Measurements from ENCODE around the gene PLXDC2. TPM values are rescaled to one million over a fixed set of nuclear protein-coding genes. Genes with fewer than 3 reads are reported as not detected.

PLXDC2 gene
- total and polyA plus RNA-seq, 2 donors from 2014 or later = 11.9 to 42.1 TPM

DNA sequence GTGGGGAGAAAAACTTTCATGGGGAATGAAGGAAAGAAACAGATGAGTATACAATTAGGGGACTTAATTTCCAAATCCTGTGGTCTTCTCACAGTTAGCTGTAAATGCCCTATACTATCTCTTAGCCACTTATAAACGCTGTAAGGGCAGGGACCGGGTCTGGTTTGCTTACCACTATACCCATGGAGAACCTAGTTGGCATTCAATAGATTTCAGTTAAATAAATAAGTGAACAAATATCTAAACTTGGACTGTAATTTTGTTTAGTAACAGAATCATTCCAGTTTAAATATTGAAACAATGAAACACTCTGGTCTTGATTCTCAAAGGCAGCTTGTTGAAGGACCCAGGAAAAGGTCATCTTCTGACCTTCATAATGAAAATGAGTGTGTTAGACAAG, 158.3 kb downstream of the PLXDC2 start:
- no peaks in the 10 kb centered on the region for H3K27me3 ChIP-seq (ENCODE audit: control insufficient read depth, insufficient read depth, low read length)
- H3K4me3 ChIP-seq (ENCODE audit: low read length in 3 of 3) = no peak overlapping the region
- no peak overlapping the region for H3K27ac ChIP-seq (ENCODE audit: low read depth in 2 of 2, low read length in 2 of 2)
- H3K9me3 ChIP-seq (ENCODE audit: control insufficient read depth in 2 of 3, insufficient read depth in 1 of 3, low read length in 3 of 3) = peaks cover 0 to 9% (median 0%) of the 10 kb centered on the region in 3 donors
- TF ChIP-seq, protein P1, sequence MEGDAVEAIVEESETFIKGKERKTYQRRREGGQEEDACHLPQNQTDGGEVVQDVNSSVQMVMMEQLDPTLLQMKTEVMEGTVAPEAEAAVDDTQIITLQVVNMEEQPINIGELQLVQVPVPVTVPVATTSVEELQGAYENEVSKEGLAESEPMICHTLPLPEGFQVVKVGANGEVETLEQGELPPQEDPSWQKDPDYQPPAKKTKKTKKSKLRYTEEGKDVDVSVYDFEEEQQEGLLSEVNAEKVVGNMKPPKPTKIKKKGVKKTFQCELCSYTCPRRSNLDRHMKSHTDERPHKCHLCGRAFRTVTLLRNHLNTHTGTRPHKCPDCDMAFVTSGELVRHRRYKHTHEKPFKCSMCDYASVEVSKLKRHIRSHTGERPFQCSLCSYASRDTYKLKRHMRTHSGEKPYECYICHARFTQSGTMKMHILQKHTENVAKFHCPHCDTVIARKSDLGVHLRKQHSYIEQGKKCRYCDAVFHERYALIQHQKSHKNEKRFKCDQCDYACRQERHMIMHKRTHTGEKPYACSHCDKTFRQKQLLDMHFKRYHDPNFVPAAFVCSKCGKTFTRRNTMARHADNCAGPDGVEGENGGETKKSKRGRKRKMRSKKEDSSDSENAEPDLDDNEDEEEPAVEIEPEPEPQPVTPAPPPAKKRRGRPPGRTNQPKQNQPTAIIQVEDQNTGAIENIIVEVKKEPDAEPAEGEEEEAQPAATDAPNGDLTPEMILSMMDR (IDR thresholded peaks at IDR 0.05; ENCODE audit: borderline replicate concordance, extremely low read depth, insufficient read depth) = no peak
- FAIRE-seq = no peak
- no peak overlapping the region for H3K9ac ChIP-seq (ENCODE audit: low read length in 3 of 3)
- no peaks in the 10 kb centered on the region for H3K4me1 ChIP-seq (ENCODE audit: control insufficient read depth in 2 of 3, insufficient read depth in 2 of 3, low read depth in 1 of 3, low read length in 3 of 3)
- intact Hi-C loops (cut with DNase I) = no loop called here
- DNase-seq = no peak
- no peaks in the 10 kb centered on the region for H3K36me3 ChIP-seq (ENCODE audit: control insufficient read depth in 2 of 3, insufficient read depth in 3 of 3, low read length in 3 of 3)

DNA sequence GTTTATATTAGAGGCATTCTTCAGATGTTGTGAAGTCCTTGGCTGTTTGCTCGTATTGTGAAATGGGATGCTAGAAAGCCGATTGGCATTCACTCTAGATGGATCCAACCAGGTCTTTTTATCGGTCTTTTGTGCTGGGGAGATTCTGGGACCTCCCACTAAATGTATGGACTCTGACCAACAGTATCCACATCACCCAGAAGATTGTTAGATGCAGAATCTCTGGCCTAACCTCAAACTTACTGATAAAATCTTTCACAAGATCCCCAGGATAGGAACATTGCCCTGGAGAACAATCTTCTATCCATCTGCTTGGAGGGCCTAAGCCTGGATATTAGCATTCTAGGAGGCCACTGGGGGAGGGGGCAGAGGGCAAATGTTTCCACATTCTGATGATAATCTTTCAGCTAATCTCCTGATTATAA, 160.9 kb downstream of the PLXDC2 start:
- Histone ChIP-seq H3K36me3 (ENCODE audit: control insufficient read depth in 2 of 3, insufficient read depth in 3 of 3, low read length in 3 of 3) (no peaks in the 10 kb centered on the region), H3K9me3 (ENCODE audit: control insufficient read depth in 2 of 3, insufficient read depth in 1 of 3, low read length in 3 of 3) (peaks cover 0 to 9% (median 0%) of the 10 kb centered on the region in 3 donors), H3K27ac (ENCODE audit: low read depth in 2 of 2, low read length in 2 of 2) (no peak overlapping the region), H3K27me3 (ENCODE audit: control insufficient read depth, insufficient read depth, low read length) (no peaks in the 10 kb centered on the region), H3K4me1 (ENCODE audit: control insufficient read depth in 2 of 3, insufficient read depth in 2 of 3, low read depth in 1 of 3, low read length in 3 of 3) (no peaks in the 10 kb centered on the region), H3K4me3 (ENCODE audit: low read length in 3 of 3) (no peak overlapping the region), H3K9ac (ENCODE audit: low read length in 3 of 3) (no peak overlapping the region)
- FAIRE-seq (no peak), DNase-seq (no peak)
- intact Hi-C loops (cut with DNase I) = no loop called here
- TF ChIP-seq, protein P1 (IDR thresholded peaks at IDR 0.05; ENCODE audit: borderline replicate concordance, extremely low read depth, insufficient read depth) = no peak

DNA sequence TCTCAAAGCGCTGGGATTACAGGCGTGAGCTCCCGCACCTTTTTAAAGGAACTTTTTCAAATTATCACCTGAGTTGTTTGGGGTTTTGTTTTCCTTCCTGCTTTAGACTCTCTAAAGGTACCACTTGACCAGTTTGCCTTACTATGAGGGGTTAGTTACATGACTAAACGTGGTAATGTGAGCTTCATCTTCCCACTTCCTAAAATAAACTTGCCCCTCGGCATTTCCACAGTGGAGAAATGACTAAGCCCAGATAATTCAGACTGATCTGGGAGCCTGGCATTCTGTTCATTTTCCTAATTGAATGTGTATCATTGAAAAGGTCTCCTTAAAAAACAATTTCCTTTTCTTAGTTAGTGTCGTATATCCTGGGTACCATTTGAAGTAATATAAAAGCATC, 163.4 kb downstream of the PLXDC2 start:
- Histone ChIP-seq H3K27ac (ENCODE audit: low read depth in 2 of 2, low read length in 2 of 2) (no peak overlapping the region), H3K9ac (ENCODE audit: low read length in 3 of 3) (no peak overlapping the region), H3K4me1 (ENCODE audit: control insufficient read depth in 2 of 3, insufficient read depth in 2 of 3, low read depth in 1 of 3, low read length in 3 of 3) (no peaks in the 10 kb centered on the region), H3K9me3 (ENCODE audit: control insufficient read depth in 2 of 3, insufficient read depth in 1 of 3, low read length in 3 of 3) (peaks cover 0 to 9% (median 0%) of the 10 kb centered on the region in 3 donors), H3K27me3 (ENCODE audit: control insufficient read depth, insufficient read depth, low read length) (no peaks in the 10 kb centered on the region), H3K36me3 (ENCODE audit: control insufficient read depth in 2 of 3, insufficient read depth in 3 of 3, low read length in 3 of 3) (no peaks in the 10 kb centered on the region), H3K4me3 (ENCODE audit: low read length in 3 of 3) (no peak overlapping the region)
- DNase-seq (no peak), FAIRE-seq (no peak)
- intact Hi-C loops (cut with DNase I) = no loop called here
- TF ChIP-seq, protein P1 (IDR thresholded peaks at IDR 0.05; ENCODE audit: borderline replicate concordance, extremely low read depth, insufficient read depth) = no peak

Data from kidney (tissue), 14 donors.